ENCODE measurements around the gene ITGBL1. TPM values are rescaled to one million over a fixed set of nuclear protein-coding genes. Genes with fewer than 3 reads are reported as not detected.

The ITGBL1 gene
- total and polyA plus RNA-seq, 2 of the 8 experiments (the other 6 are each of a cell fraction or from before 2014, with no cell fraction given), result not detected

- no peak for TF ChIP-seq GABPA (IDR thresholded peaks at IDR 0.05; ENCODE audit: borderline replicate concordance, insufficient read depth, low read length)
Measured at GRCh38 chr13:101522607-101523006, 70.1 kb downstream of the ITGBL1 start (continued).
